Measurements from ENCODE around the gene THBS2.
"Not testable (repeated sequence)": the region's sequence is repeated elsewhere in the genome, so short reads cannot be mapped to it uniquely, and the experiment has no call there.

THBS2 gene

DNA sequence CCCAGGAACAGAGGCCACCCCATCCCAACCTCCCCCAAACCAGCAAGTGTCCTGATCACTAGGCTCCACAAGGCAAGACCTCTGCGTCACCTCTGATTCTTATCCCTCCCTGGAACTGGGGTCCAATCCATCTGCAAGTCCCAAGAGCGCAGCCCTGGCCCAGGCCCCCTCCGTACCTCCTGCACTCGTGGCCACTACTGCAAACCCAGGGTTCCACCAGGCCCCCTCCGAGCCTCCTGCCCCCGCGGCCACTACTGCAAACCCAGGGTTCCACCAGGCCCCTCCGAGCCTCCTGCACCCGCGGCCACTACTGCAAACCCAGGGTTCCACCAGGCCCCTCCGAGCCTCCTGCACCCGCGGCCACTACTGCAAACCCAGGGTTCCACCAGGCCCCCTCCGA lies 9.0 kb upstream of the THBS2 start:
- not testable (repeated sequence) for H3K79me1 ChIP-seq (replicated peaks; ENCODE audit: low read length, poor library complexity, severe bottlenecking); H3K9ac ChIP-seq (ENCODE audit: low read length); H3K23ac ChIP-seq (ENCODE audit: low read length in 2 of 2); DNase-seq; H3K9me3 ChIP-seq (ENCODE audit: control insufficient read depth, low read length); H3K36me3 ChIP-seq (ENCODE audit: control insufficient read depth in 1 of 2, insufficient read depth in 2 of 2, low read depth in 1 of 2, low read length in 2 of 2); H3K4me2 ChIP-seq (ENCODE audit: low read length, poor library complexity, severe bottlenecking); H3K4ac ChIP-seq (ENCODE audit: low read depth in 1 of 2, low read length in 2 of 2); H4K8ac ChIP-seq (ENCODE audit: low read length); H3K27me3 ChIP-seq (ENCODE audit: control insufficient read depth in 1 of 2, insufficient read depth in 1 of 2, low read length in 2 of 2); H2BK5ac ChIP-seq (ENCODE audit: low read depth, low read length, poor library complexity, severe bottlenecking); H2BK120ac ChIP-seq (ENCODE audit: low read depth, low read length); H3K4me3 ChIP-seq (ENCODE audit: insufficient read depth in 1 of 2, low read depth in 1 of 2, low read length in 2 of 2); H3K14ac ChIP-seq (ENCODE audit: low read length in 2 of 2); H2AFZ ChIP-seq (ENCODE audit: low read depth, low read length); H4K91ac ChIP-seq (ENCODE audit: low read length); H3K18ac ChIP-seq (ENCODE audit: low read depth in 1 of 2, low read length in 2 of 2); H3K27ac ChIP-seq (ENCODE audit: low read length, poor library complexity, severe bottlenecking); H2BK15ac ChIP-seq (ENCODE audit: low read depth, poor library complexity, severe bottlenecking); H2BK12ac ChIP-seq (ENCODE audit: low read length in 2 of 2); H2AK5ac ChIP-seq (ENCODE audit: low read length, severe bottlenecking)
- H3K4me1 ChIP-seq (ENCODE audit: control insufficient read depth, insufficient read depth, low read depth, low read length): peaks cover 11% of the 10 kb centered on the region
- 82% methylated on average over 13 of the region's 14 CpGs for WGBS

DNA sequence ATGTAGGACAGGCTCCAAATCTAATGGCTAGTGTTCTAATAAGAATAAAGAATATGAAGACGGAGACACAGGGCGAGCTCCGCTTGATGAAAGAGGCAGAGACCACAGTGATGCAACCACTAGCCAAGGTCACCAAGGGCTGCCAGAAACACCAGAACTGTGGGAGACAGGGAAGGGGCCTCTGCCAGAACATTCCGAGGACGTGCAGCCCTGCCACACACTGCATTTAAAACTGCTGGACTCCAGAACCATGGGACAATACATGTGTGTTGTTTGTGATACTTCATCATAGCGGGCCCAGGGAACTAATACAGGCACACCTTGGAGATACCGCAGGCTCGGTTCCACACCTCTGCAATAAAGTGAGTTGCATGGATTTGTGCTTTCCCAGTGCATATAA lies 2.9 kb upstream of the THBS2 start:
- no peak overlapping the region for H2BK12ac ChIP-seq (ENCODE audit: low read length in 2 of 2)
- WGBS: 86% methylated on average over 8 of the region's 8 CpGs
- no peak overlapping the region for H4K91ac ChIP-seq (ENCODE audit: low read length)
- no peak overlapping the region for H2AK5ac ChIP-seq (ENCODE audit: low read length, severe bottlenecking)
- H3K4ac ChIP-seq (ENCODE audit: low read depth in 1 of 2, low read length in 2 of 2): no peak overlapping the region
- no peak overlapping the region for H2AFZ ChIP-seq (ENCODE audit: low read depth, low read length)
- no peak overlapping the region for H3K27ac ChIP-seq (ENCODE audit: low read length, poor library complexity, severe bottlenecking)
- peaks cover 16% of the 10 kb centered on the region for H3K4me1 ChIP-seq (ENCODE audit: control insufficient read depth, insufficient read depth, low read depth, low read length)
- H3K14ac ChIP-seq (ENCODE audit: low read length in 2 of 2): no peak overlapping the region
- H3K23ac ChIP-seq (ENCODE audit: low read length in 2 of 2): no peak overlapping the region
- no peaks in the 10 kb centered on the region for H3K79me1 ChIP-seq (replicated peaks; ENCODE audit: low read length, poor library complexity, severe bottlenecking)
- no peak overlapping the region for H4K8ac ChIP-seq (ENCODE audit: low read length)
- peaks cover 0 to 10% of the 10 kb centered on the region in 2 experiments for H3K36me3 ChIP-seq (ENCODE audit: control insufficient read depth in 1 of 2, insufficient read depth in 2 of 2, low read depth in 1 of 2, low read length in 2 of 2)
- DNase-seq: no peak
- H3K4me3 ChIP-seq (ENCODE audit: insufficient read depth in 1 of 2, low read depth in 1 of 2, low read length in 2 of 2): no peak overlapping the region
- no peak overlapping the region for H2BK15ac ChIP-seq (ENCODE audit: low read depth, poor library complexity, severe bottlenecking)
- H2BK120ac ChIP-seq (ENCODE audit: low read depth, low read length): no peak overlapping the region
- H3K18ac ChIP-seq (ENCODE audit: low read depth in 1 of 2, low read length in 2 of 2): no peak overlapping the region
- H3K9me3 ChIP-seq (ENCODE audit: control insufficient read depth, low read length): peaks cover 4% of the 10 kb centered on the region
- H2BK5ac ChIP-seq (ENCODE audit: low read depth, low read length, poor library complexity, severe bottlenecking): no peak overlapping the region
- H3K4me2 ChIP-seq (ENCODE audit: low read length, poor library complexity, severe bottlenecking): no peak overlapping the region
- H3K9ac ChIP-seq (ENCODE audit: low read length): no peak overlapping the region
- H3K27me3 ChIP-seq (ENCODE audit: control insufficient read depth in 1 of 2, insufficient read depth in 1 of 2, low read length in 2 of 2): peaks cover 0 to 9% of the 10 kb centered on the region in 2 experiments

GRCh38 chr6:169256061-169256460 lies 2.4 kb upstream of the THBS2 start:
- no peak overlapping the region for H3K14ac ChIP-seq (ENCODE audit: low read length in 2 of 2)
- H4K8ac ChIP-seq (ENCODE audit: low read length): no peak overlapping the region
- H3K18ac ChIP-seq (ENCODE audit: low read depth in 1 of 2, low read length in 2 of 2): no peak overlapping the region
- no peaks in the 10 kb centered on the region for H3K79me1 ChIP-seq (replicated peaks; ENCODE audit: low read length, poor library complexity, severe bottlenecking)
- no peak overlapping the region for H3K4ac ChIP-seq (ENCODE audit: low read depth in 1 of 2, low read length in 2 of 2)
- H3K9me3 ChIP-seq (ENCODE audit: control insufficient read depth, low read length): peaks cover 4% of the 10 kb centered on the region
- no peak overlapping the region for H3K9ac ChIP-seq (ENCODE audit: low read length)
- H3K27me3 ChIP-seq (ENCODE audit: control insufficient read depth in 1 of 2, insufficient read depth in 1 of 2, low read length in 2 of 2): peaks cover 0 to 9% of the 10 kb centered on the region in 2 experiments
- H2AFZ ChIP-seq (ENCODE audit: low read depth, low read length): no peak overlapping the region
- no peak overlapping the region for H3K4me3 ChIP-seq (ENCODE audit: insufficient read depth in 1 of 2, low read depth in 1 of 2, low read length in 2 of 2)
- no peak overlapping the region for H2BK5ac ChIP-seq (ENCODE audit: low read depth, low read length, poor library complexity, severe bottlenecking)
- no peak overlapping the region for H2BK12ac ChIP-seq (ENCODE audit: low read length in 2 of 2)
- H3K36me3 ChIP-seq (ENCODE audit: control insufficient read depth in 1 of 2, insufficient read depth in 2 of 2, low read depth in 1 of 2, low read length in 2 of 2): peaks cover 0 to 15% of the 10 kb centered on the region in 2 experiments
- H3K4me2 ChIP-seq (ENCODE audit: low read length, poor library complexity, severe bottlenecking): no peak overlapping the region
- DNase-seq: no peak
- H2BK120ac ChIP-seq (ENCODE audit: low read depth, low read length): no peak overlapping the region
- no peak overlapping the region for H3K27ac ChIP-seq (ENCODE audit: low read length, poor library complexity, severe bottlenecking)
- H3K4me1 ChIP-seq (ENCODE audit: control insufficient read depth, insufficient read depth, low read depth, low read length): peaks cover 16% of the 10 kb centered on the region
- no peak overlapping the region for H2BK15ac ChIP-seq (ENCODE audit: low read depth, poor library complexity, severe bottlenecking)
- no peak overlapping the region for H4K91ac ChIP-seq (ENCODE audit: low read length)
- no peak overlapping the region for H2AK5ac ChIP-seq (ENCODE audit: low read length, severe bottlenecking)
- H3K23ac ChIP-seq (ENCODE audit: low read length in 2 of 2): no peak overlapping the region
- 90% methylated on average over 8 of the region's 8 CpGs for WGBS

- H3K27ac ChIP-seq (ENCODE audit: low read length, poor library complexity, severe bottlenecking): no peak overlapping the region
- no peak overlapping the region for H2BK5ac ChIP-seq (ENCODE audit: low read depth, low read length, poor library complexity, severe bottlenecking)
- peaks cover 0 to 9% of the 10 kb centered on the region in 2 experiments for H3K27me3 ChIP-seq (ENCODE audit: control insufficient read depth in 1 of 2, insufficient read depth in 1 of 2, low read length in 2 of 2)
- peaks cover 4% of the 10 kb centered on the region for H3K9me3 ChIP-seq (ENCODE audit: control insufficient read depth, low read length)
- no peak overlapping the region for H3K4ac ChIP-seq (ENCODE audit: low read depth in 1 of 2, low read length in 2 of 2)
- no peak overlapping the region for H3K4me2 ChIP-seq (ENCODE audit: low read length, poor library complexity, severe bottlenecking)
- H2BK15ac ChIP-seq (ENCODE audit: low read depth, poor library complexity, severe bottlenecking): no peak overlapping the region
- no peak overlapping the region for H2AFZ ChIP-seq (ENCODE audit: low read depth, low read length)
- H3K4me1 ChIP-seq (ENCODE audit: control insufficient read depth, insufficient read depth, low read depth, low read length): peaks cover 16% of the 10 kb centered on the region
- 90% methylated on average over 10 of the region's 10 CpGs for WGBS
- H2BK12ac ChIP-seq (ENCODE audit: low read length in 2 of 2): no peak overlapping the region
- H3K14ac ChIP-seq (ENCODE audit: low read length in 2 of 2): no peak overlapping the region
- no peak overlapping the region for H4K8ac ChIP-seq (ENCODE audit: low read length)
- no peak overlapping the region for H3K9ac ChIP-seq (ENCODE audit: low read length)
- no peak overlapping the region for H3K4me3 ChIP-seq (ENCODE audit: insufficient read depth in 1 of 2, low read depth in 1 of 2, low read length in 2 of 2)
- no peak overlapping the region for H3K18ac ChIP-seq (ENCODE audit: low read depth in 1 of 2, low read length in 2 of 2)
- H2BK120ac ChIP-seq (ENCODE audit: low read depth, low read length): no peak overlapping the region
- H3K23ac ChIP-seq (ENCODE audit: low read length in 2 of 2): no peak overlapping the region
- H3K79me1 ChIP-seq (replicated peaks; ENCODE audit: low read length, poor library complexity, severe bottlenecking): no peaks in the 10 kb centered on the region
- no peak for DNase-seq
- peaks cover 0 to 19% of the 10 kb centered on the region in 2 experiments for H3K36me3 ChIP-seq (ENCODE audit: control insufficient read depth in 1 of 2, insufficient read depth in 2 of 2, low read depth in 1 of 2, low read length in 2 of 2)
- H2AK5ac ChIP-seq (ENCODE audit: low read length, severe bottlenecking): no peak overlapping the region
- H4K91ac ChIP-seq (ENCODE audit: low read length): no peak overlapping the region
Observed at GRCh38 chr6:169255643-169256042, 2.0 kb upstream of the THBS2 start.
